K562 (cell line): ENCODE data around the gene RDH5. TPM values are rescaled to one million over a fixed set of nuclear protein-coding genes. Genes with fewer than 3 reads are reported as not detected.

ENCODE experiments used
- CREBBP ChIP-seq: IDR thresholded peaks from one replicate; pipeline ENCODE4 v1.6.1; 2012; ENCODE audit warnings: low read depth, mild to moderate bottlenecking, control low read depth, inconsistent platforms, low read length
- CXXC5 ChIP-seq: fragments of 250-450 bp; sonication (Bioruptor Pico); IDR thresholded peaks from 2 replicates; pipeline ENCODE4 v1.8.0; 2022; ENCODE audit warnings: inconsistent platforms, mild to moderate bottlenecking, moderate library complexity
- DIDO1 ChIP-seq: fragments of 450-650 bp; IDR thresholded peaks from 2 replicates; pipeline ENCODE4 v1.6.1; 2016; ENCODE audit warnings: low read depth, missing biosample characterization, missing genetic modification characterization
- ETS2 ChIP-seq: IDR thresholded peaks from 2 replicates; pipeline ENCODE4 v1.6.1; 2016; ENCODE audit warnings: borderline replicate concordance, missing genetic modification characterization, mild to moderate bottlenecking, moderate library complexity, missing compliant biosample characterization; ENCODE audit not compliant: poor library complexity, severe bottlenecking
- HDAC3 ChIP-seq: fragments of 450-650 bp; IDR thresholded peaks from 2 replicates; pipeline ENCODE4 v1.6.1; 2018; ENCODE audit warnings: borderline replicate concordance, mild to moderate bottlenecking, moderate library complexity; ENCODE audit not compliant: partially characterized antibody
- HDAC6 ChIP-seq: IDR thresholded peaks from 2 replicates; pipeline ENCODE4 v1.6.1; 2012; ENCODE audit warnings: low read depth, mild to moderate bottlenecking, control low read depth, inconsistent platforms, low read length, moderate library complexity
- JUND ChIP-seq, 2 experiments: IDR thresholded peaks; 2 replicates in 1 of 2; 3 replicates in 1 of 2; pipeline ENCODE4 v1.6.1; 2011; ENCODE audit warnings: borderline replicate concordance in 2 of 2, low read depth in 2 of 2, low read length in 2 of 2, improper control_type of control experiment in 1 of 2, missing biosample characterization in 1 of 2, missing genetic modification characterization in 1 of 2, missing genetic modification reagents in 1 of 2
- NFIX ChIP-seq: fragments of 250-450 bp; sonication (Bioruptor Pico); IDR thresholded peaks from 2 replicates; pipeline ENCODE4 v1.4.0; 2020; ENCODE audit warnings: low read depth, mild to moderate bottlenecking, moderate library complexity
- NR2C2 ChIP-seq, 2 experiments: fragments of 200-800 bp in 1 of 2; sonication (Bioruptor generic) in 1 of 2; sonication (generic) in 1 of 2; formaldehyde crosslinking in 1 of 2; IDR thresholded peaks; 2 replicates each; pipeline versions ENCODE4 v1.6.1 to v1.8.0; 2016 to 2022; ENCODE audit warnings: mild to moderate bottlenecking in 1 of 2, missing compliant biosample characterization in 1 of 2, missing genetic modification characterization in 1 of 2, missing genetic modification reagents in 1 of 2
- PHB ChIP-seq: fragments of 250-450 bp; sonication (Bioruptor Pico); IDR thresholded peaks from 2 replicates; pipeline ENCODE4 v1.5.0; 2021
- SMAD2 ChIP-seq: fragments of 150-350 bp; IDR thresholded peaks from 2 replicates; pipeline ENCODE4 v1.6.1; 2014; ENCODE audit warnings: low read depth, mild to moderate bottlenecking, low read length
- SMC3 ChIP-seq: conservative IDR thresholded peaks from 2 replicates; pipeline ENCODE4 v1.6.1; 2011; ENCODE audit warnings: low read depth, low read length, improper control_type of control experiment; ENCODE audit not compliant: insufficient read depth
- SOX6 ChIP-seq: fragments of 450-650 bp; IDR thresholded peaks from 2 replicates; pipeline ENCODE4 v1.6.1; 2014; ENCODE audit warnings: mild to moderate bottlenecking
- SUPT5H ChIP-seq: fragments of 450-650 bp; IDR thresholded peaks from 2 replicates; pipeline ENCODE4 v1.6.1; 2016
- ZBED1 ChIP-seq: IDR thresholded peaks from 2 replicates; pipeline ENCODE4 v1.6.1; 2014
- ZNF197 ChIP-seq: fragments of 200-800 bp; sonication (Bioruptor generic); IDR thresholded peaks from 2 replicates; pipeline ENCODE4 v1.6.1; 2016; ENCODE audit warnings: low read depth, missing genetic modification characterization, missing compliant biosample characterization
- ZNF41 ChIP-seq: fragments of 250-450 bp; sonication (Bioruptor Pico); conservative IDR thresholded peaks from 2 replicates; pipeline ENCODE4 v1.4.0; 2020; ENCODE audit warnings: mild to moderate bottlenecking
- ZNF507 ChIP-seq: conservative IDR thresholded peaks from 2 replicates; pipeline ENCODE4 v1.6.1; 2017; ENCODE audit warnings: missing genetic modification characterization, missing compliant biosample characterization
- polyA plus RNA-seq, 8 experiments: library from polyadenylated mRNA; depleted of rRNA in 4 of 8; stranded (reverse) in 5 of 8; unstranded in 3 of 8; fragments of >200 nt; fragmentation: Nextera tagmentation in 2 of 8; fragmentation: Illumina TruSeq in 1 of 8; extraction: Ambion mirVana in 2 of 8; extraction: Trizol in 1 of 8; gene quantifications; 2 replicates each; pipeline versions ENCODE4 v1.2.1 to v1.2.3, GENCODE V29; 2011 to 2014; ENCODE audit warnings: inconsistent platforms in 1 of 8, missing spikeins in 1 of 8
- total RNA-seq, 7 experiments: library from RNA; depleted of rRNA in 6 of 7; stranded (reverse); fragments of >200 nt in 6 of 7; fragmentation: Illumina TruSeq in 2 of 7; extraction: Trizol in 2 of 7; gene quantifications; 2 replicates each; pipeline versions ENCODE4 v1.2.1 to v1.2.3, GENCODE V29; 2011 to 2021; ENCODE audit warnings: low replicate concordance in 1 of 7
- TF ChIP-seq, protein P1 (sequence below): sonication (generic); formaldehyde crosslinking; IDR thresholded peaks from 2 replicates; pipeline ENCODE4 v1.8.0; 2023; ENCODE audit warnings: mild to moderate bottlenecking, missing genetic modification reagents
- TF ChIP-seq, protein P2 (sequence below): IDR thresholded peaks from 2 replicates; pipeline ENCODE4 v1.6.1; 2011; ENCODE audit warnings: borderline replicate concordance, low read depth, mild to moderate bottlenecking, moderate library complexity, low read length; ENCODE audit not compliant: insufficient read depth, poor library complexity, severe bottlenecking
- TF ChIP-seq, protein P3 (sequence below): fragments of 250-450 bp; sonication (Bioruptor Pico); IDR thresholded peaks from 2 replicates; pipeline ENCODE4 v1.8.0; 2021; ENCODE audit warnings: moderate library complexity, mild to moderate bottlenecking, inconsistent platforms
- TF ChIP-seq, protein P4 (sequence below): fragments of 200-800 bp; sonication (Bioruptor generic); IDR thresholded peaks from 2 replicates; pipeline ENCODE4 v1.6.1; 2017; ENCODE audit warnings: missing genetic modification characterization, missing compliant biosample characterization

RDH5 gene
- total and polyA plus RNA-seq, 9 of the 15 experiments (the other 6 are each of a cell fraction or from before 2014, with no cell fraction given): 0.28 to 2.0 (median 1.1) TPM; not detected in 1

DNA sequence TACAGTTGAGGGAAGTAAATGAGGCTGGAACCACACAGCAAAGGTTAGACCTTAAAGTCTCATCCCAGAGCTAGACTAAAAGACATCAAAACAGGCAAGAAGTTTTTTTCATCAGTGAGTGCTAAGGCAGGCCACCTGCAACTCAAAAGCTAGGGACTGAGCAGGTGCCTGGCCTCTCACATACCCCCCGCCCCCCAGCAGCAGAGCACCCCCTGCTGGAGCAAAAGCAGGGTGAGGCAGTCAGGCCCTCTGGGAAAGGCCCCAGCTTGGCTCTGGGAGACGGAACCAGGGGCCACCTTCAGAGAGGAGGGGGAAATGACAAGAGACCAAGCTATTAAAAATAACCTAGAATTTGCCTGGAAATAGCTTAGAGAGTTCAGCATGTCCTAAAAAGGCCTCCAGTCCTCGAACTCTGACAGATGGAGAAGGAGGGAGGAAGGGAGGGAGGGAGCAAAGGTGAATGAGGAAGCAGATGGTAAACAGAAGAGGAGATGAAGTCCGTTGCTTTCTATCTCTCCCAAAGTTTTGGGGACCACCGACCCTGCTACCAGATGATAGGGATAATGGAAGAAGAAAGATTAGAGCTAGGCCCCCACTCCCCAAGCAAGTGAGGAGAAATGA lies 14.3 kb upstream of the RDH5 start (continued):
- TF ChIP-seq, protein P1, sequence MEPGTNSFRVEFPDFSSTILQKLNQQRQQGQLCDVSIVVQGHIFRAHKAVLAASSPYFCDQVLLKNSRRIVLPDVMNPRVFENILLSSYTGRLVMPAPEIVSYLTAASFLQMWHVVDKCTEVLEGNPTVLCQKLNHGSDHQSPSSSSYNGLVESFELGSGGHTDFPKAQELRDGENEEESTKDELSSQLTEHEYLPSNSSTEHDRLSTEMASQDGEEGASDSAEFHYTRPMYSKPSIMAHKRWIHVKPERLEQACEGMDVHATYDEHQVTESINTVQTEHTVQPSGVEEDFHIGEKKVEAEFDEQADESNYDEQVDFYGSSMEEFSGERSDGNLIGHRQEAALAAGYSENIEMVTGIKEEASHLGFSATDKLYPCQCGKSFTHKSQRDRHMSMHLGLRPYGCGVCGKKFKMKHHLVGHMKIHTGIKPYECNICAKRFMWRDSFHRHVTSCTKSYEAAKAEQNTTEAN (CRISPR knock-in tag): no peak
- no peak for TF ChIP-seq NFIX (CRISPR knock-in tag)
- no peak for TF ChIP-seq SUPT5H
- no peak for TF ChIP-seq CXXC5 (CRISPR knock-in tag)
- TF ChIP-seq ZNF507: no peak
- TF ChIP-seq SMC3: 0 out of 2 replicates have a peak, but pooled peaks have one; percentile 8
- TF ChIP-seq JUND (IDR thresholded peaks at IDR 0.05; ENCODE audit: borderline replicate concordance, low read depth, low read length): 0 out of 2 replicates have a peak, but pooled peaks have one; percentile 3
- TF ChIP-seq JUND (tag; IDR thresholded peaks at IDR 0.05; ENCODE audit: borderline replicate concordance, low read depth, low read length): no peak
- TF ChIP-seq, protein P2, sequence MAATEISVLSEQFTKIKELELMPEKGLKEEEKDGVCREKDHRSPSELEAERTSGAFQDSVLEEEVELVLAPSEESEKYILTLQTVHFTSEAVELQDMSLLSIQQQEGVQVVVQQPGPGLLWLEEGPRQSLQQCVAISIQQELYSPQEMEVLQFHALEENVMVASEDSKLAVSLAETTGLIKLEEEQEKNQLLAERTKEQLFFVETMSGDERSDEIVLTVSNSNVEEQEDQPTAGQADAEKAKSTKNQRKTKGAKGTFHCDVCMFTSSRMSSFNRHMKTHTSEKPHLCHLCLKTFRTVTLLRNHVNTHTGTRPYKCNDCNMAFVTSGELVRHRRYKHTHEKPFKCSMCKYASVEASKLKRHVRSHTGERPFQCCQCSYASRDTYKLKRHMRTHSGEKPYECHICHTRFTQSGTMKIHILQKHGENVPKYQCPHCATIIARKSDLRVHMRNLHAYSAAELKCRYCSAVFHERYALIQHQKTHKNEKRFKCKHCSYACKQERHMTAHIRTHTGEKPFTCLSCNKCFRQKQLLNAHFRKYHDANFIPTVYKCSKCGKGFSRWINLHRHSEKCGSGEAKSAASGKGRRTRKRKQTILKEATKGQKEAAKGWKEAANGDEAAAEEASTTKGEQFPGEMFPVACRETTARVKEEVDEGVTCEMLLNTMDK: peak; percentile 91
- TF ChIP-seq NR2C2 (CRISPR knock-in tag; IDR thresholded peaks at IDR 0.05): no peak
- TF ChIP-seq NR2C2 (tag; IDR thresholded peaks at IDR 0.05): no peak
- TF ChIP-seq, protein P3, sequence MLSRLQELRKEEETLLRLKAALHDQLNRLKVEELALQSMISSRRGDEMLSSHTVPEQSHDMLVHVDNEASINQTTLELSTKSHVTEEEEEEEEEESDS (CRISPR knock-in tag): no peak
- no peak for TF ChIP-seq PHB (CRISPR knock-in tag)
- TF ChIP-seq ETS2: no peak
- TF ChIP-seq ZNF197 (CRISPR knock-in tag): no peak
- no peak for TF ChIP-seq HDAC3
- no peak for TF ChIP-seq SOX6
- no peak for TF ChIP-seq CREBBP
- no peak for TF ChIP-seq DIDO1
- TF ChIP-seq, protein P4, sequence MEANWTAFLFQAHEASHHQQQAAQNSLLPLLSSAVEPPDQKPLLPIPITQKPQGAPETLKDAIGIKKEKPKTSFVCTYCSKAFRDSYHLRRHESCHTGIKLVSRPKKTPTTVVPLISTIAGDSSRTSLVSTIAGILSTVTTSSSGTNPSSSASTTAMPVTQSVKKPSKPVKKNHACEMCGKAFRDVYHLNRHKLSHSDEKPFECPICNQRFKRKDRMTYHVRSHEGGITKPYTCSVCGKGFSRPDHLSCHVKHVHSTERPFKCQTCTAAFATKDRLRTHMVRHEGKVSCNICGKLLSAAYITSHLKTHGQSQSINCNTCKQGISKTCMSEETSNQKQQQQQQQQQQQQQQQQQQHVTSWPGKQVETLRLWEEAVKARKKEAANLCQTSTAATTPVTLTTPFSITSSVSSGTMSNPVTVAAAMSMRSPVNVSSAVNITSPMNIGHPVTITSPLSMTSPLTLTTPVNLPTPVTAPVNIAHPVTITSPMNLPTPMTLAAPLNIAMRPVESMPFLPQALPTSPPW (CRISPR knock-in tag): peak; percentile 55
- TF ChIP-seq HDAC6: no peak
- no peak for TF ChIP-seq SMAD2
- no peak for TF ChIP-seq ZBED1
- no peak for TF ChIP-seq ZNF41 (CRISPR knock-in tag)
